ENCODE results near the gene WNT9A.
"Not testable (repeated sequence)": the region's sequence is repeated elsewhere in the genome, so short reads cannot be mapped to it uniquely, and the experiment has no call there.

Gene WNT9A

GRCh38 chr1:227922501-227923352 is 25.0 kb downstream of the WNT9A start:
- no peak for DNase-seq

GRCh38 chr1:227921461-227922185 is 26.1 kb downstream of the WNT9A start:
- no peak for DNase-seq

DNA sequence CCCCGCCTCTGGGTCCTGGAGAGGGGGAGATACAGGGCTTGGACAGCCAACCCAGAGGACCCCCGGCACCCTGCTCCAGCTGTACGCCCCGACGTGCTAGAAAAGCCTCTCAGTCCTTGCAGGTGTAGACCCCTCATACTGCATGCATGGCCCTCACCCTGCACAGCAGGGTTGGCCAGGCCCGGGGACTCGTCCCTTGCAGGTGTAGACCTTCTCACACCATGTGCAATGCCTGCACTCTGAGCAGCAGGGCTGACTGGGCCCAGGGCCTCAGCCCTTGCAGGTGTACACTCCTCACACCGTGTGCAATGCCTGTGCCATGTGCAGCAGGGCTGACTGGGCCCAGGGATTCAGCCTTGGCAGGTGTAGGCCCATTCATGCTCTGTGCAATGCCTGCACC is 26.8 kb downstream of the WNT9A start:
- DNase-seq = no peak

GRCh38 chr1:227920426-227920825 is 27.3 kb downstream of the WNT9A start:
- no peak for DNase-seq

- no peak for DNase-seq
These were observed 27.8 kb downstream of the WNT9A start for GRCh38 chr1:227919906-227920305.

DNA sequence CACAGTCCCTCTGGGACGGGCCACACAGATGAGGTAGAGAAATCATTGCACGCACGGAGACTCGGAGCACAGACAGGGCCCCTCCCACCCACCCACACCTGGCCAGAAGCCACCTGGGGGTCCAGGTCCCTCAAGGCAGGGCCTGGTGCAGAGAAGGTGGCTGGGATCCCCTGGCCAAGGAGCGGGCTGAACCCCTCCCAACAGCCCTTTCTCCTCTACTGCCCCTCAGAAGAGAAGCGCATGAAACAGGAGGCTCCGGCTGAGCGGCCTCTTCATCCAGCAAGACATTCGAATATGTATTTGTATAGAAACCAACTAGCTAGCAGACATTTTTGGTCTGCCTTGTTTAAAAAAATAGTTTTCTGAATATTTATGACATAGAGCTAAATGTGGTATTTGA is 29.0 kb downstream of the WNT9A start:
- DNase-seq = no peak

- no peak for DNase-seq
These were observed 29.5 kb downstream of the WNT9A start for GRCh38 chr1:227918083-227918700.

DNA sequence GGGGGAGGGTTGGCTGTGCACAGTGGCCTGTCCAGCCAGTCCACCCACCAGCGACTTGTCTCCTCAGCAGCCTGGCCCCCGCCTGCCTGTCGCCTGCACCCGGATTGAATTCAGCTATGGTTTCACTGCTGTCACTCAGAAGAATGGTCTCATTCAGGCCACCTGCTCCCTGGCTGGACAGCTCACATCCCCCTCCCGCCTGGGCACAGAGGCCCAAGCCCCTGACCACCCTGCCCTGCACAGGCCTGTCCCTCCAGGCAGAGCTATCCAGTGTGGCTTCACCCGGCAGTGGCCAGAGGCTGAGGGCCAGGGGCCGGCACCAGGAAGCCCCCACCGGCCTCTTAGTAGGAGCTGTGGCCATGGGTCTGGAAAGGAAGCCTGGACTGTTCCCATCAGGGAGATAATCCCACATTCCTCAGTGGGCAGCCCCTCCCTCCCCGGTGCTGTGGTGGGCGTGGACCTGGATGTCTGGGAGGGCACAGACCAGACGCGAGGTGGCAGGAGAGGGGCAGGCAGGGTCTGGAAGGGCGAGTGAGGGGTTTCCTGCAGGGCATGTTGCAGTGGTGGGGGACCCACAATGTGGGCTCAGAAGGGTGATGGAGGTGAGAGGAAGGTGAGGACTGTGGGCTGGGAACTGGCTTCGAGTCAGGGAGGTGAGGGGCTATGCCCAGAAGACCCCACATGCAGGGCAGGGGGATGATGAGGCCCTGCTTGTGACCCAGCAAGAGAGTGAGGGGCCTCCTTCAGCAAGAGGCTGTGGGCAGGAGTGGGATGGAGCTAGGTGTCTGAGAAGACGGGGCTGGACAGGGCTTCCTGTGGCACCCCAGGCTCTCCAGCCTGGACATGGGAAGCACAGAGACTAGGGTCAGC is 30.4 kb downstream of the WNT9A start:
- DNase-seq = no peak

- DNase-seq = no peak
These were observed 31.1 kb downstream of the WNT9A start for GRCh38 chr1:227916655-227917054.

- no peak for DNase-seq
These were observed 31.9 kb downstream of the WNT9A start for GRCh38 chr1:227915564-227916553.

GRCh38 chr1:227914801-227915563 is 32.8 kb downstream of the WNT9A start:
- DNase-seq = no peak

DNA sequence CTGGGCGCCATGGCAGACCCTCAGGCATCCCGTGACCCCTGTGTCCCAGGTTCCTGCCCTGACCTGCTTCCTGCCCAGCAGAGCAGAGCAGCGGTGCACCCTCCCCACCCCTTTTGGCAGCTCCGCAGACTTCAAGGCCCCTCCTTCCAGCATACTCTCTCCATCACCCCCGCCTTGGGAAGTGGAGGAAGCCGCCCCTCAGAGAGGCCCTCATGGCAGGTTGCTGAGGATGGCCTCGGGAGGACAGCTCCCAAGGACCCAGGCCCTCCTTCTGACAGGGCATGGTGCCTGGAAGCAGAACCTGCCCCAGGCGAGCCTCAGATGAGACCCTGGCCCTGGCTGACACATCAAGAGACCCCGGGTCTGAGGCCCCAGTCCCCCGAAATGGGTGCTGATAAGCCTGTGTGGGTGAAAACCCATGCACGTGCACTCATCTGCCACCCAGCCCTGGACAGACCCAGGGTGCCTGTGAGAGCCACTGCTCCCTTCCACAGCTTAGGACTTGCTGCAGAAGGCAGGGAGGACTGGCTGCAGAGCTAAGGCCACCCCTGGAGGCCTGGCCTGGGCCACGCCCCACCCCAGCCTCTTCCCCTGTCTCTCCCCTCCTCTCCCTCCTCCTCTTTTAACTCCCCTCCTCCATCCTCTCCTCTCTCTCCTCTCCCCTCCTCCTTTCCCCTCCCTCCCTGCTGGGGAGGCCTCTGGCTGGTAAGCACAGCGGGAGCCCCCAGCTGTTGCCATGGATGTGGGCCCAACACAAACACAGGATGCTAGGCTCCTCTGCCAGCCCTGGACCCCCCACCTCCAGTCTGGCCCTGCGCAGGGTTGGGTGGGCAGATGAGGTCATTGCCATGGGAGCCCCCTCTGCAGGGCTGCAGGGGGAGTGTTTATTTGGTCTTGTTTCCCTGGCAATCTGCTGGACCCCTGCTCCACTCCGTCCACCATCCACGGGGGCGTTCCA is 33.7 kb downstream of the WNT9A start:
- DNase-seq = no peak

DNA sequence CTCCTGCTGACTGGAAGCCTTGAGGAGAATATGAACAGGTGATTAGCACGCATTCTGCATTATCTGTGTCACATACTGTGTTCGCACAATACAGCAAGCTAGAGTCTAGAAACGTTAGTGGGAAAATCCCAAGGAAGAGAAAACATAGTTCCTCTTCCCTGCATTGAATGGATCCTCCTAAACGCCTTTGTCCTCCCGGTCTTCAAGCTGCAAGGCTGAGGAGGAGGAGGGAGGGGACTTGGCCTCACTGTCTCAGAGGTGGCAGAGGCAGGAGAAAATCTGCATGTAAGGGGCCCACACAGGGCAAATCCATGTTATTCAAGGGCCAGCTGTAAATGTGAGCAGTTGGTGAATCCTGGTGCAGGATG is 34.4 kb downstream of the WNT9A start:
- no peak for DNase-seq

DNA sequence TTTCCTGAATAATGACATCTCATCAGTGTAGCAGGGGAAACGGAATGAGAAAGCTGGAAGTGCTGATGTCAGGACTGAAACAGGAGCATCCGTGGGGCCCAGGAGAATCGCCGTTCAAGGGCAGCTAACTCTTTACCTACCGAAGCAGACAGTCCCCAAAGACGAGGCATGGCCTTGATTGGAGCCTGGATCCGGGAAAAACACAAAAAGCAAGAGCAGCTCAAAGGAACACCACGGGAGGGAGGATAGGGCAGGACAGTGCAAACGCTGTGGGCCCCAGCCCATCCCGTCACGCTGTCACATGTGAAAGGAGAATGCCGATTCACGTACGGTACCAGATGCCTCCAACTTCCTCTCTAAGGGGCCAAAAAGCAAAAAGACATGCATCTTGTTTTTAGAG is 34.9 kb downstream of the WNT9A start:
- DNase-seq = no peak

GRCh38 chr1:227911376-227911775 is 36.4 kb downstream of the WNT9A start:
- peak; percentile 16 for DNase-seq

- no peak for DNase-seq
These were observed 37.1 kb downstream of the WNT9A start for GRCh38 chr1:227910511-227911153.

- not testable (repeated sequence) for DNase-seq
These were observed 37.8 kb downstream of the WNT9A start for GRCh38 chr1:227909923-227910328.

DNA sequence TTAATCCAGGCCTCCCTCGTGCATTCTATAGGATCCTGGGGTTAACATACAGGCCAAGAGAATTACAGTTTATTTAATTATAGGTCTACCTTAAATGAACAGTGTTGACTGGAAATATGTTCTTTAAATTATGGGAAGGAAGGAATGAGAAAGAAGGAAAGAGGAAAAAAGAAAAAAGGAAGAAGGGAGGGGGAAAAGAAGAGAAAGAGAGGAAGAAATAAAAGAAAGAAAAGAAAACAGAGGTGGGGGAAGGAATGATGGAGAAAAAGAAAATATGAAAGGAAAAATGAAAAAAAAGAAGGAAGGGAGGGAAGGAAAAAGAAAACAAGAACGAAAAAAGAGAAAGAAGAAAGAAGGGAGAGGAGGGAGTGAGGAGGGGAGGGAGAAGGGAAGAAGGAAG is 38.5 kb downstream of the WNT9A start:
- no peak for DNase-seq

GRCh38 chr1:227908359-227908758 is 39.4 kb downstream of the WNT9A start:
- DNase-seq = no peak
